Ectodermal cell (in vitro differentiated cells): ENCODE data around the gene MSRB3.
A peak's percentile ranks its signal among the peaks of the same experiment; 100 is the strongest.
"Not testable (repeated sequence)": the region's sequence is repeated elsewhere in the genome, so short reads cannot be mapped to it uniquely, and the experiment has no call there.

Source experiments
- H3K27ac ChIP-seq: 2 replicates; pipeline ENCODE4 v1.7.0; 2013; ENCODE audit warnings: mild to moderate bottlenecking, low read depth, low read length; ENCODE audit not compliant: insufficient read depth, poor library complexity, severe bottlenecking
- H3K27me3 ChIP-seq: 2 replicates; pipeline ENCODE4 v1.7.0; 2013; ENCODE audit warnings: mild to moderate bottlenecking, low read length; ENCODE audit not compliant: insufficient read depth, control insufficient read depth, poor library complexity, severe bottlenecking
- H3K36me3 ChIP-seq: one replicate; pipeline ENCODE4 v1.7.0; 2013; ENCODE audit warnings: low read length; ENCODE audit not compliant: control insufficient read depth, insufficient read depth
- H3K4me1 ChIP-seq: one replicate; pipeline ENCODE4 v1.7.0; 2013; ENCODE audit warnings: low read length; ENCODE audit not compliant: control insufficient read depth, insufficient read depth
- H3K4me3 ChIP-seq: 2 replicates; pipeline ENCODE4 v1.7.0; 2013; ENCODE audit warnings: low read depth, low read length, control low read depth; ENCODE audit not compliant: insufficient read depth
- H3K9me3 ChIP-seq: 2 replicates; pipeline ENCODE4 v1.7.0; 2013; ENCODE audit warnings: mild to moderate bottlenecking, low read length, moderate library complexity; ENCODE audit not compliant: control insufficient read depth
- WGBS, 2 experiments: methylation state at CpG; one replicate each; pipeline ENCODE4 v1.1.7; 2013; ENCODE audit warnings: missing lambda C conversion rate in 2 of 2; 5-methylcytosine and 5-hydroxymethylcytosine counted together

Gene MSRB3

DNA sequence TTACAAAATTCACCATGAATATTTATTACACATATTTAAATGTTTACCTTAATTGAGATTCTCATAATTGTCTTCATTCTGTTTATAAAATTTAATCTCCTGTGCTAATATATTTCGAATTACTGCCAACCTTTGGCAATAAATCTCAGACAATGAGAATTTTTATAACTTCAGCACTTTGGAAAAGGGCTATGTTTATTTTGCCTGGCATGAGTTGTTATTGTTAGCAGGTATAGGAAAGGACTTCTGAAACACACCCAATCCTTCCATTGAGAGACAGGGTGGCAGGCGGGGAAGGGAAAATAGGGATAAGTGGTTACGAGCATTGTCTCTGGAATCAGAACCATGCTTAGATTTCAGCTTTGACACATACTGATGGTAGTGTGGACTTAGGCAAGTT is 12.1 kb upstream of the MSRB3 start:
- 94 to 100% methylated on average over 2 to 3 of the region's 3 CpGs for WGBS, 2 experiments
- no peak overlapping the region for H3K4me3 ChIP-seq
- no peak overlapping the region for H3K27ac ChIP-seq
- no peaks in the 10 kb centered on the region for H3K36me3 ChIP-seq
- H3K9me3 ChIP-seq: no peaks in the 10 kb centered on the region
- no peaks in the 10 kb centered on the region for H3K27me3 ChIP-seq
- H3K4me1 ChIP-seq: no peaks in the 10 kb centered on the region

DNA sequence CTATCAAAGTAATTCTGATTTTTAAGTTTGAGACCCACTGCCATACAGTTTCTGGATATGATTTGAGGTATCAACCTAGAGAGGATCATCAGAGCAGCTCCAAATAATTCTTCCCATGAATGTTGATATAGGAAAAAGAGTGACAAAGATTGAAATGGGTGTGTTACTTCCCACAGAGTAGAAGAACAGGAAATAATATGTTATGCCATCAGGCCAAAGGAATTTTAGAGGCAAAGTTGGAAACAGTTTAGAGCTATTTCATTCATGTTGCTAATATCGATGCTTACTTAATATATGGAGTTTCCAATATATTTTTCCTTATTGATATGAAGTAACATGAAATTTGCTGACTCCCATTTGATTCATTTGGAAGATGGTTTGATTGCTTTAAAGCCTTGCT is 8.9 kb upstream of the MSRB3 start:
- 100% methylated on average over 1 of the region's 1 CpG; no CpG with 5 or more reads in 1 of the 2 experiments for WGBS, 2 experiments
- H3K9me3 ChIP-seq: no peaks in the 10 kb centered on the region
- H3K4me3 ChIP-seq: no peak overlapping the region

DNA sequence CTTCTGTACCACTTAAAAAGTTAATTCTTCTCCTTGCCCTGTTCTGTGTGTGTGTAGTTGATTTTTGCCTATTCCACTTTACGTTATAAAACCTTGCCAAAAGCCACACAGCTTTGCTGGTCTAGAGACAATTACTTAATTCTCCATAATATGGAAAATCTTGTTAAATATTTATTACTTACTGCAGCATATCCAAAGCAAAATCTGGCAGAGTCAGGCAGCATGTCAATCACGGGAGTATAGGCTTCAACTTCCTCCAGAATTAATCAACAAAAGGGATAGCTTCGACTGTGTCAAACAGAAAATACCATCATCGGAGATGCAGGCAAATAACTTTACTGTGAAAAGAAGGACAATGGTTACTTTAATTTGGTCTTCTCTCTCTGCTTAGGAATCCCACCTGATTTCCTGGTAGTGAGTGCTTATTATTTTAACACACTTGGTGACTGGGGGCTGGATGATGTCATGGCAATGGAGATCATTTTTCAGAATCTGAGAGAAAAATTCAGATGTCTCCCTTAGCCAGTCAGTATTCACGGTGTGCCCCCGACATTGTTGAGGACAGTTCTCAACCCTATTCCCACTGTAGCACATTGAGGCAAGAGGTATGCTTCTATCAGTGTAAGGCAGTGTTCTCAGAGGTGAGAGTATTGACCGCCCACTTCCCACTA is 3.7 kb upstream of the MSRB3 start:
- Histone ChIP-seq H3K27ac (no peak overlapping the region), H3K4me1 (no peaks in the 10 kb centered on the region), H3K9me3 (no peaks in the 10 kb centered on the region), H3K27me3 (peaks cover 22% of the 10 kb centered on the region), H3K4me3 (no peak overlapping the region), H3K36me3 (no peaks in the 10 kb centered on the region)
- WGBS, 2 experiments: 95% methylated on average over 6 of the region's 7 CpGs

More for the DNA sequence above, 8.9 kb upstream of the MSRB3 start:
- H3K4me1 ChIP-seq: no peaks in the 10 kb centered on the region
- H3K36me3 ChIP-seq: no peaks in the 10 kb centered on the region
- no peak overlapping the region for H3K27ac ChIP-seq
- H3K27me3 ChIP-seq: no peaks in the 10 kb centered on the region

DNA sequence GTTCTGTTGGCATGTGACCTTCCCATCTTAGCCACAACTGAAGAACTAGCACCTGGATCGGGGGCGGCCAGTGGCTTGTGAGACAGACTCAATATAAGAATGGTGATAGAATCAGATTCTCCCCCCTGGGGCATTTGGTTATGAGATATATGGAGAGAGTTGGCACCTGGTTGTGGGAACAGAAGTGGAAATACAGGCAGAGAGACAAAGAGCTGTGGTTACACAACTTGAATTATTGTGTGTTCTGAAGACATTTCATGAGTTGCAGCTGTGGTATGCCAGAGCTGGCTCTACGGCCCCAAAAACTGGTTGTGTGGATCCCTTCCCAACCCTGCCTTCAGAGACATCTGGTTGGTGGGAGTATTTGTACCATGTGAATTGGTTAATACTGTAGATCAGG is 2.9 kb upstream of the MSRB3 start:
- no peaks in the 10 kb centered on the region for H3K4me1 ChIP-seq
- H3K36me3 ChIP-seq: no peaks in the 10 kb centered on the region
- no peak overlapping the region for H3K4me3 ChIP-seq
- peaks cover 30% of the 10 kb centered on the region for H3K27me3 ChIP-seq
- 94 to 97% methylated on average over 3 of the region's 3 CpGs for WGBS, 2 experiments
- H3K27ac ChIP-seq: no peak overlapping the region
- no peaks in the 10 kb centered on the region for H3K9me3 ChIP-seq

DNA sequence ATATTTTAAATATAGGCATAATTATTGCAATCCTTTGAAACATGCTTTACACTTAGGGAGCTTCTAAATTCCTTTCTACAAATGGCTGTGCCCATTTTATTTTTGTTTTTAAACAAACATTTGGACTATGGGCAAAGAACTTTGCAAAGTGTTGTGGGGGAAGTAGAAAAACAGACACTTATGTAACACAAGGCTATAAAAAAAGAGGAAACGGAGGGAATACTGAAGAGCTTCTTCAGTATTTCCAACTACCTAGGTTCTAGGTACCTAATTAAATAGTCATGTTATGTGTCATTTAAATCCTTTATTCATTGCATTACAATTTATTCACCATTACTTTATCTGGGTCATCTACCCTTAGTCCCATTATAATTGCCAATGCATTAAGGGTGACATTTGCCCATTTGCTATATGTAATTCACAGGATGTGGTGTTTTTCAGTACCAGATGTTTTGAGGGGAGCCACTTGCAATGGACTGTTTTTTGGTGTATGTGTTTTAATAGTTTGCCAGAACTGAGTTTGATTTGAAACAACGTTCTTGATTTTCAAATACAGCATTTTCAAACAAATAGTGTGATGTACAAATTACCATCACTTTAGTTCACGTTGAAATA is 1.5 kb upstream of the MSRB3 start:
- WGBS, 2 experiments: 85 to 91% methylated on average over 3 of the region's 3 CpGs
- Histone ChIP-seq H3K4me1 (no peaks in the 10 kb centered on the region), H3K36me3 (no peaks in the 10 kb centered on the region)

DNA sequence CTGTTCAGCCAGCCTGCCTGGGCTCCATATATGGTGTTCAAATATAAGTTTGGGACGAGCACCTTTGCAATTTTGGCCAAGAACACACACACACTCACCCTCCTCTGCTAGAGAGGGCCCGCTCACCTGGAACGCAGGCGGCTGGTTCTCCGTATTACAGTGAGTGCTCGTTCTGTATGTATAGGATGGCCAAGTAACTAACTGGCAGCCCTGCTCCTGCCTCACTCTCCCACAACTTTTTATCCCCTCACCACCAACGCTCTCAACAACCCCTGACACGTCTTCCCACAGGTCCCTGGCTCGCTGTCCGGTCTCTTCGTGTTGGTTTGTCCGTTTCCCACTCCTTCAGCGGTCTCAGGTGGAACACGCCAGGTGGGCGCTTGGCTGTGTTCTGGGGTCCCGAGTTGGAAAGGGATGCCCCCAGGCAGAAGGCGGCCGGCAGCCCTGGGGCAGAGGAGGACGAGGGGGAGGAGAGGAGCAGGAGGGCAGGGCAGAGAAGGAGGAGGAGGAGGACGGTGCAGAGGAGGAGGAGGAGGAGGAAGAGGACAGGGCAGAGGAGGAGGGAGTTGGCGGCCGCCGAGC is 398 bp upstream of the MSRB3 start:
- no peaks in the 10 kb centered on the region for H3K36me3 ChIP-seq

More for the DNA sequence above, 1.5 kb upstream of the MSRB3 start:
- peaks cover 31% of the 10 kb centered on the region for H3K27me3 ChIP-seq
- H3K27ac ChIP-seq: no peak overlapping the region
- H3K9me3 ChIP-seq: no peaks in the 10 kb centered on the region
- no peak overlapping the region for H3K4me3 ChIP-seq

DNA sequence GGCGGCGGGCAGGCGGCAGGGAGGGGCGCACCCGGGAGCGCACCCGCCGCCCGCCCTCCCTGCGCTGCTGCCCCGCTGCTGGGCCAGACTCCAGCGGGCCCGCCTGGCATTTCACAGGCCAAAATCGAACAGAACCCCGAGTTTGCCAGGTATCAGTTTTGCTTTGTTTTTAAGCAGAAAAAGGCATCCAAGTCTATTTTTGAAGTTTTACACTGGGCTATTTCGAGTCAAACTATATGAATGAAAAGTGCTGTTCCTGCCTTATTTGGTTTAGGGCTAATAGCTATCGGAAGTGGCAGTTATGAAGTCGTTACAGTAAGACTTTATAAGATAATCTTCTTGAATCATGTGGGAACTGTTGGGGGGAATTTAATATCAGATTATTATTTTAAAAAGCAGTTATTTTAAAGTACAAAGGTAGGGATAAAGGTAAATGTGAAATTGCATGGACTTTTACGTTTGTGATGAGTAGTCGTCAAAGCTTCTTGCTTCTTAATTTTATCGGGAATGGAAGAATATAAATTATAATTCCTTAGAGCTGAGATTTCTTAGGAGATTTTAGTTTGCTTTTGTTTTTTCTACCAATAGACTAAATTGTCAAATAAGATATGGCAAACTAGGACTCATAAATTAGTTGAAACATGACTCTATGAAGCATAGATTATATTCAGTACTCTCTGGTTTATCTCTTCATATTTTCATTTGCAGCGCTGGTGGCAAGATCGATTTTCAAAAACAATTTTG is 1.1 kb downstream of the MSRB3 start:
- Histone ChIP-seq H3K4me3 (peak overlapping the region; percentile 85), H3K27ac (no peak overlapping the region)
- 15 to 17% methylated on average over 23 of the region's 23 CpGs for WGBS, 2 experiments

More for the DNA sequence above, 398 bp upstream of the MSRB3 start:
- WGBS, 2 experiments: 3 to 6% methylated on average over 22 to 23 of the region's 23 CpGs
- H3K9me3 ChIP-seq: no peaks in the 10 kb centered on the region
- H3K4me3 ChIP-seq: peak overlapping the region; percentile 85
- no peak overlapping the region for H3K27ac ChIP-seq
- H3K4me1 ChIP-seq: no peaks in the 10 kb centered on the region
- peaks cover 31% of the 10 kb centered on the region for H3K27me3 ChIP-seq

DNA sequence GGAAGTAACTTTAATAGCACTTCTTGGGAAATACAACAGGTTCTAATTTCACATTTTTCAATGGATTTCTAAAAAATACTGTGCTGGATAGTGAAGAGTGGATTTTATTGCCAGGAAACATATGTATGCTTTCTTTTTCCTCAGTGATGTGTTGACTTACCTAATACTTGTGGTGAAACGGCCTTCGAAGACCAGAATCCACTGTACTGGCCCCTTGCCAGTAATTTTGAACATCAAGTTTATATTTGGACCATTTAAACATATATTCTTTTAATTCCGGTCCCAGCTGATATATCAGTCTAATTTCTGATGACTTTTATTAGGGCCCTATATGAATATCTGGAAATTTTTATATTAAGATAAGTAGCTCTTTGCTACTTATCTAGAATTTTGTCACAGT is 1.8 kb downstream of the MSRB3 start:
- Histone ChIP-seq H3K4me3 (no peak overlapping the region), H3K9me3 (no peaks in the 10 kb centered on the region), H3K27ac (no peak overlapping the region), H3K36me3 (no peaks in the 10 kb centered on the region), H3K27me3 (peaks cover 31% of the 10 kb centered on the region), H3K4me1 (no peaks in the 10 kb centered on the region)
- 88 to 92% methylated on average over 2 to 3 of the region's 3 CpGs for whole genome bisulfite sequencing, 2 experiments

More for the DNA sequence above, 1.1 kb downstream of the MSRB3 start:
- Histone ChIP-seq H3K4me1 (no peaks in the 10 kb centered on the region), H3K9me3 (no peaks in the 10 kb centered on the region), H3K27me3 (peaks cover 31% of the 10 kb centered on the region), H3K36me3 (no peaks in the 10 kb centered on the region)

DNA sequence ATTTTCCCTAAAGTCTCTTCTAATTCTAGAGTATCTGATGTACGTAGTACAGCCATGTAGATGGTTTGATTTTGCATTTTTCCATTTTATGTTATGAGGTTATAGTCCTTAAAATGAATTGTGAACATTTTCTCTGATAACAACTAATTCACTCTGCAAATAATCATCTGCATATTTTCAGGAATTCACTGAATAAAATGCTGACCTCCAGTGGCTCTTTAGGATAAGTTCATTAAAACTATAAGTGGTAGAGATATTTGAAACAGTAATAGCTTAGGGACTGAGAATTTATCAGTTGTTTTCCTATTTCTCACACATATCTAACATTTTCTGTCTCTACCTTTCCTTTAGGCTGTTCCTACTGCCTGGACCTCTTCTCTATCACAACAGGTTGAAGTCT is 4.4 kb downstream of the MSRB3 start:
- no peak overlapping the region for H3K27ac ChIP-seq

DNA sequence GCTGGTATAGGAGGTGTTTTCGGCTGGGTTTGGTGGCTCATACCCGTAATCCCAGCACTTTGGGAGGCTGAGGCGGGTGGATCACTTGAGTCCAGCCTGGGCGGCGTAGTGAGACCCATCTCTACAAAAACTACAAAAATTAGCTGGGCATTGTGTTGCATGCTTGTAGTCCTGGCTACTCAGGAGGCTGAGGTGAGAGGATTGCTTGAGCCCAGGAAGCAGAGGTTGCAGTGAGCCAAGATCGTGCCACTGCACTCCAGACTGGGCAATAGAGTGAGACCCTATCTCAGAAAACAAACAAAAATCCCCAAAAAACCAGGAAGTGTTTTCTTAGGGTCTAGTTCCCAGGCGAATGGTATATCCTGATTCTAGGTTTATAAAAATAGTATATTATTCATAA is 7.0 kb downstream of the MSRB3 start:
- not testable (repeated sequence) for H3K27ac ChIP-seq, H3K27me3 ChIP-seq, H3K4me1 ChIP-seq, H3K4me3 ChIP-seq, H3K36me3 ChIP-seq, H3K9me3 ChIP-seq
- 94 to 98% methylated on average over 6 of the region's 7 CpGs for WGBS, 2 experiments

More for the DNA sequence above, 4.4 kb downstream of the MSRB3 start:
- Histone ChIP-seq H3K36me3 (no peaks in the 10 kb centered on the region), H3K4me1 (no peaks in the 10 kb centered on the region), H3K9me3 (no peaks in the 10 kb centered on the region), H3K27me3 (peaks cover 22% of the 10 kb centered on the region), H3K4me3 (no peak overlapping the region)
- 92 to 100% methylated on average over 1 of the region's 1 CpG for WGBS, 2 experiments
